NCI-H524 treated with DMSO at 0.1 percent for 48 hours (cell line): ENCODE results near the gene PEAR1.

Experiments
- DNase-seq: peaks from one replicate; lab custom pipeline; 2025; lab: John Stamatoyannopoulos, UW

Gene PEAR1

GRCh38 chr1:156939786-156940334 lies 46.3 kb downstream of the PEAR1 start:
- DNase-seq = no peak

- peak; percentile 67 for DNase-seq
Observed at GRCh38 chr1:156941675-156942074, 48.2 kb downstream of the PEAR1 start.

- DNase-seq = no peak
Observed at GRCh38 chr1:156942176-156942575, 48.7 kb downstream of the PEAR1 start.

DNA sequence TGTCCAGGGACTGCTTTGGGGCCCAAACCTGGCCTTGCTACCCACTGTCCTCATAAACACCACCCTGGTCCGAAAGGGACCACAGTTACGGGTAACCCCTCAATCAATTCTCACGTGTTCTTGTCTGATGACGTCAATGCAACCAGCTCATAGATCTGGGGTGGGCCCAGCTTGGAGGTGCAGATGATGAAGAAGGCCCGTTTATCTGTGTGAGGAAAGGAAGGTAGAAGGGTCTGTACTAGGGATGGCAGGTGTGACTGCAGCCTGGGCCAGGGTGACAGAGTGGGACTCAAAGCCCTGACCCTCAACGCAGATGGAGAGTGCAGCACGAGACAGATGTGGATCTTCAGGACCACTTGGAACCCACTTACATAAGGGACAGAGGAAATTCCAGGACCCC lies 49.1 kb downstream of the PEAR1 start:
- DNase-seq = no peak

DNA sequence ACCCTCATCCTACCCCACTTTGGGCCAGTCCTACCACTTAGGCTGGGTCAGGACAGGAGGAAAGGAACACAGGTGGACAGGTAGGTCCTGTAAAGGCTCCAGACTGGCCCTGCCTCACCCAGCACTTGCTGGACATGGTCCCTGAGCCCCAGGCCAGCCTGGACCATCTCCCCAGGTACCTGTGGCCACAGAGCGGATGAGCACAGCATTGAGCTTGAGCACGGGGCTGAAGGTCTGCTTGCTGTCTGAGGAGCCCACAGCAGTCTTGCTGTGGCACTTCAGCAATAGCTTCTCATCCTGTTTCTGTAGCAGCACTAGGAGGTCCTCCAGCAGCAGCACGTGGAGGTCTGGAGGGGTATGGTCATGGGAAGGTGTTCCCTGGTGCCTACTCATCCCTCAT lies 50.2 kb downstream of the PEAR1 start:
- DNase-seq = no peak

DNA sequence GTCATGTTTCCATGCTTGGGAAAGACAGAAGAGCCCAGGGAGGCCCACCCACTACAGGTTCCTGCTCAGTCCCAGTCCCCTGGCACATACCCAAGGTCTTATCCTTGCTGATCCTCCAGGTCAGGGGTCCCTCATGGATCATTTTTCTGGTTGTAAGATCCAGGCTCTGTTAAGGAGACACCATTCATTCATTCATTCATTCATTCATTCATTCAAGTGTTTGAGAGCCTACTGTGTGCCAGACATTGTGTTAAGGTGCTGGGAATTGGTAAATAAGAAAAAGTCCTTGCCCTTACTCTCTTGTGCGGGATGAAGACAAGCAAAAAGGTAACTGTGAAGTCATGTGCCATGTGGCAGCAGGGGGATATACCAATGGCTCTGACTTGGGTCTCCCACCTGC lies 50.8 kb downstream of the PEAR1 start:
- no peak for DNase-seq

- DNase-seq = no peak
Observed at GRCh38 chr1:156944848-156945247, 51.3 kb downstream of the PEAR1 start.

GRCh38 chr1:156945881-156946661 lies 52.6 kb downstream of the PEAR1 start:
- DNase-seq = no peak

DNA sequence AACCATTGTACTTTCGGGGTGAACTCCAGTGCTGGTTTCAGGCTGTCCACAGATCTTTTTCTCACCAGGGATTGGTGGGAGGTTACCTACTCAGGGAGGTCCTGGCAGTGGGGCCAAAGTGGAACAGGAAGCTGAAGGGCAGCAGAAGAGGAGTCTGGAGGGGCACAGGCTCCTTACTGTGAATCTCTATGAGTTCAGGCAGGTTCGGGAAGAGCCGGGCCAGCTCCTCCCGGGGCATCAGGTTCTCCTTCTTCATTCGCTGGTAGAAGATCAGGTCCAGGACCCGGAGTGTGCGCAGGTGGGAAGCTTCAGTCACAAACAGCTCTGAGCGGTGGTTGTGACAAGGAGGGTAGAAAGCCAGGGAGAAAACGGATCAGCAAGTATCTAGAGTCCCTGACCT lies 53.6 kb downstream of the PEAR1 start:
- DNase-seq = no peak

- DNase-seq = no peak
Observed at GRCh38 chr1:156947818-156948525, 54.5 kb downstream of the PEAR1 start.

GRCh38 chr1:156948708-156949107 lies 55.2 kb downstream of the PEAR1 start:
- DNase-seq = no peak

DNA sequence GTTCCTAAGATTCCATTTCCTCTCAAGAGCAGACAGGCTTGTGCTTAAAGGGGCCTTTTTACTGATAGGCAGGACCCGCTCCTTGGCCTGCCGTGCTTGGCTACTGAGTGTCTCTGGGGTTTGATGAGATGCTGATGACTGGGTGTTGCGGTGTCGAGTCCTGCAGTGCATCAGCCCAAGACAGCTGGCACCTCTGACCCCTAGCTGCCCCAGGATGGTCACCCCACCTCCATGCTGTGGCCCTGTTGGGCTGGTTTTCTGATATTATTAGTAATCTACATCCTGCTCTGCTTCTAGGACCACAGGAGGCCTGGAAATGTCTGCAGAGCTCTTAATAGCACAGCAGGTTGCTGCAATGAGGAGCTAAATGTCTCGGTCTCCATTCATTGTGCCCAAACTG lies 55.6 kb downstream of the PEAR1 start:
- DNase-seq = no peak

DNA sequence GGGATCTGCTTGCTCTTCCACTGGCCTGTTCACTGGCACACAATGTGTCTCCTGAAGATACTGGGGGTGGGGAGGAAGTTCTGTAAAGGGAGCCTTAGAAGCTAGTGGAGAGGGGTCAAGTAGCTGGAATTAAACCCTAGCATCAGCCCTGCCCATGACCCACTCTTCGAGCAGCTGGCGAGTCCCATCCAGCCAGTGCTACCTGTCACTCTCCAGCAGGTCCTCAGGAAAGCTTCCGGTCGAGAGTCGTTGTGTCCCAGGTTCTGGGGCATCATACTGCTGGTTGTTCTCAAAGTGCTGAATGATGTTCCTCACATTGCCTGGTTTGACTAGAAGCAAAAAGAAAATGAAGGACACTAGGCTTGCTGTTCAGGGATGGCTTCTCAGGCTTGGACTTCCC lies 57.9 kb downstream of the PEAR1 start:
- DNase-seq = no peak

DNA sequence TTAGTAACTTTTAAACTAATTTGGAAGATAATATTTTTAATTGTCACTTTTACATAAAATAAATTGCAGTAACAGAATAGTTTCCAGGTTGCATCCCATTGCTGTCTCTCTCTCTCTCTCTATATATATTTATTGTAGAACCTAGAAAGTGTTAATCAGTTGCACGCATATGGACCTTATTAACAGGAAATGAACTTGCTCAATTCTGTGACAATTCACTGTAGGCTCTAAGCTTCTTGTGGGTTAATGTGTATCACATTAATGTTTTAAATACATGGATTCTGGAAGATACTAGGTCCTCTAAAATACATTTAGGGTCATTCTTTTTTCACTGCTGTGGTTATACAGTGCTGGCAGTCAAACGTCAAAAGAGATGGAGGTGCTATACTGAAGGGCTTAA lies 60.1 kb downstream of the PEAR1 start:
- DNase-seq = no peak

GRCh38 chr1:156956333-156956732 lies 62.8 kb downstream of the PEAR1 start:
- no peak for DNase-seq

GRCh38 chr1:156957634-156958033 lies 64.1 kb downstream of the PEAR1 start:
- DNase-seq = no peak

DNA sequence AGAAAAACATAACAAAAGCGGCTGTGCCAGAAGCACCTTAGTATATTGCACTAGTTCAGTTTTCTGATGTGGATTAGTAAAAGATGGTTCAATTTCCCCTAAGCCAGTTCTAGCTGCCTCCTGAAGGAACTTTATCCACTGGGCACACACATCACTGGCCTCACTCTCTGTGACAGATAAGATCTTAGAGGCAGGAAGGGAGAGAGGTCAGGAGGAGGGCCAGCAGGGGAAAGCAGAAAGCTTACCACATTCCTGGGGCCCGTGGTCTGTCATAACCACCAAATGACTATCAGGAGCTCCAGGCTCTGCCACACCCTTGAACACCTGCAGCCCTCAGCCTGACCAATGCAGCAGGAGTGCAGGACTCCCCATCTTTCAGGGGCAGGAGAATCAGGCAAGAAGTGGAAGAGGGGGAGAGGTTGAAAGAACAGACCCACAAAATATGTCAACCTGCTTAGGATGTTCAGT lies 64.8 kb downstream of the PEAR1 start:
- no peak for DNase-seq

GRCh38 chr1:156959414-156959813 lies 65.9 kb downstream of the PEAR1 start:
- no peak for DNase-seq

DNA sequence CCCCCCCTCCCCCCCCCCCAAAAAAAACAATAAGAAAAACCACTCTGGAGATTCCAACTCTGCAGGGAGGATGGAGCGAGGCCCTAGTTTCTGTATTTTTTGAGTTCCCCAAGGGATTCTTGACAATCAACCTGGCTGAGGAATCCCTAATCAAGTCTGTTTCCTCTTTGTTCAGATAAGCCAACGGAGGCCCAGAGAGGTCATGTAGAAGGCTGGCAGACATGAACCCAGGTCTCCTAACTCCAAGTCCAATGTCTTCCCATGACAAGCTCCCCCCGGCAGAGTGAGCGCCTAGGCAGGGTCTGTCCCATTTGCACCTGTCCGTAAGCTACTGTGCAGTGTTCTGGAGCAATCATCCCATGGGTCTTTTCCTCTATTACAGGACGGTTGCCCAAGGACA lies 66.4 kb downstream of the PEAR1 start:
- no peak for DNase-seq

DNA sequence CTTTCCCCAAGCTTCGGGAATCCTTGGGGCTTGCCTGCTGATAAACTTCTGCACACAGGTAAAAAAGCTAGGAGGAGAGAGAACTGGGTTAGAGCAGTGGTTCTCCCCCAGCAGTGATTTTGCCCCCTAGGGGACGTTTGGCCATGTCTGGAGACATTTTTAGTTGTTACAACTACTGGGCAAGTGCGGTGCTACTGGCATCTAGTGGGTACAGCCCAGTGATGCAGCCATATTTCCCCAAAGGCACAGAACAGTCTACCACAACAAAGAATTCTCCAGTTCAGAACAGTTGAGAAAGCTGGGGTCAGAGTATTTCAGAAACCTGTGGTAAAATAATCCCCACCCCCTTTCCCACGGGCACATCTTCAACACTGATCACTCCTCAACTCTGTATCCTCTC lies 68.2 kb downstream of the PEAR1 start:
- no peak for DNase-seq

GRCh38 chr1:156963621-156964020 lies 70.1 kb downstream of the PEAR1 start:
- no peak for DNase-seq

- no peak for DNase-seq
Observed at GRCh38 chr1:156964441-156964840, 70.9 kb downstream of the PEAR1 start.
